NCI-H2107 (cell line): Measurements from ENCODE around the gene NGEF.
A peak's percentile ranks its signal among the peaks of the same experiment; 100 is the strongest.

ENCODE experiments used
- DNase-seq: peaks from one replicate; lab custom pipeline; 2025; lab: John Stamatoyannopoulos, UW

Gene NGEF

GRCh38 chr2:232898592-232899543 lies 114.2 kb downstream of the NGEF start:
- DNase-seq: no peak

GRCh38 chr2:232897598-232898408 lies 115.3 kb downstream of the NGEF start:
- DNase-seq: no peak

GRCh38 chr2:232896720-232897597 lies 116.1 kb downstream of the NGEF start:
- no peak for DNase-seq

- DNase-seq: no peak
These were observed 116.9 kb downstream of the NGEF start for GRCh38 chr2:232896111-232896510.

GRCh38 chr2:232894746-232895145 lies 118.3 kb downstream of the NGEF start:
- DNase-seq: no peak

GRCh38 chr2:232894251-232894650 lies 118.8 kb downstream of the NGEF start:
- DNase-seq: no peak

- DNase-seq: no peak
These were observed 119.2 kb downstream of the NGEF start for GRCh38 chr2:232893834-232894233.

- no peak for DNase-seq
These were observed 120.2 kb downstream of the NGEF start for GRCh38 chr2:232892843-232893242.

- DNase-seq: no peak
These were observed 120.8 kb downstream of the NGEF start for GRCh38 chr2:232892221-232892620.

GRCh38 chr2:232891621-232892071 lies 121.4 kb downstream of the NGEF start:
- no peak for DNase-seq

GRCh38 chr2:232890896-232891601 lies 122.0 kb downstream of the NGEF start:
- peak; percentile 54 for DNase-seq

- no peak for DNase-seq
These were observed 122.5 kb downstream of the NGEF start for GRCh38 chr2:232890536-232890895.

GRCh38 chr2:232889876-232890401 lies 123.1 kb downstream of the NGEF start:
- DNase-seq: no peak

GRCh38 chr2:232888839-232889529 lies 124.1 kb downstream of the NGEF start:
- DNase-seq: no peak

GRCh38 chr2:232888099-232888836 lies 124.8 kb downstream of the NGEF start:
- no peak for DNase-seq

- no peak for DNase-seq
These were observed 125.7 kb downstream of the NGEF start for GRCh38 chr2:232887171-232887850.

GRCh38 chr2:232886632-232887031 lies 126.4 kb downstream of the NGEF start:
- no peak for DNase-seq

GRCh38 chr2:232886176-232886575 lies 126.9 kb downstream of the NGEF start:
- DNase-seq: no peak
